Lower leg skin (tissue), 4 donors: ENCODE data around the gene PVR. TPM values are rescaled to one million over a fixed set of nuclear protein-coding genes. Genes with fewer than 3 reads are reported as not detected.
A peak's percentile ranks its signal among the peaks of the same experiment; 100 is the strongest.

Experiments used
- DNase-seq, 2 donors: peaks; one replicate each; pipeline ENCODE4 v3.0.0-alpha.2; 2019; ENCODE audit warnings: low spot score in 2 of 2
- H3K4me3 ChIP-seq: fragments of 200-600 bp; sonication (generic); 2 replicates; pipeline ENCODE4 v1.5.1; 2017; ENCODE audit warnings: mild to moderate bottlenecking, low read depth; ENCODE audit not compliant: poor library complexity, severe bottlenecking
- POLR2A ChIP-seq, 2 donors: fragments of 450-650 bp; IDR thresholded peaks; one replicate each; pipeline ENCODE4 v1.6.1; 2016 to 2017; ENCODE audit warnings: antibody characterized with exemption in 2 of 2, mild to moderate bottlenecking in 1 of 2, moderate library complexity in 1 of 2
- WGBS, 2 donors: methylation state at CpG; one replicate each; pipeline ENCODE4 v1.1.5; 2018; 5-methylcytosine and 5-hydroxymethylcytosine counted together
- intact Hi-C: fragments of 100-400 bp; cut with DNase I; formaldehyde crosslinking; loops from one replicate; pipeline ENCODE4 v1.15.0; 2023; ENCODE audit warnings: low total_unique reads
- total RNA-seq, 4 donors: library from RNA; depleted of rRNA; stranded (reverse); fragments of >200 nt; gene quantifications; one replicate each; pipeline ENCODE4 v1.1.0, GENCODE V29; 2016
- TF ChIP-seq, protein P1 (sequence below), 3 donors: fragments of 450-650 bp; IDR thresholded peaks; one replicate each; pipeline ENCODE4 v1.5.1; 2016; ENCODE audit warnings: antibody characterized with exemption in 3 of 3, mild to moderate bottlenecking in 3 of 3, moderate library complexity in 2 of 3

PVR gene
- total RNA-seq, 4 donors from 2014 or later: 9.9 to 14.3 (median 12.1) TPM

DNA sequence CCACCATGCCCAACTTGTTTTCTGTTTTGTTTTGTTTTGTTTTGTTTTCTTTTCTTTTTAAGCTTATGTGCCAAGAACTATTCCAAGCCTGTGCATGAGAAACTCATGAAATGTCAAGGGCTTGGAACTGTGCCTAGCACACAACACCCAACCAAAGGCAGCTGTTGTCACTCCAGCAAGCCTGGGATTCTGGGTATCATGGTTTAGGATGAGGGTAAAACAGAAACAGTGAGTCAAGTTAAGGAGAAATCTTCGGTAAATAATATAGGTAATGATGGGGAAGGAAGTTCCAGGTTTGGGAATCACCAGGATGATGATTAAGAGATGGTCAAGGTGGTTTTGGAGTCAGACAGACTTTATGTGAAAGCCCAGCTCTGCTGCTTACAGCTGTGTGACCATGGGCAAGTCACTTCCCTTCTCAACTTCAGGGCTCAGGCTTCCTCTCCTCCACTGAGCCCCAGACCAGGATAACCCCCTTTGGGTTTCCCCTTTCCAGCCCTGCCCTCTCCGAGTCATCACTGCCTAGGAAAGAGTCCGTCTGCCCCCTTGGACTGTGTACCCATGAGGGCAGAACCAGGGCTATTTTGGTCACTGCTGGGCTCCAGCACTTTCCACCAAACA, 5.0 kb downstream of the PVR start:
- 70 to 75% methylated on average over 3 of the region's 3 CpGs for WGBS, 2 donors
- H3K4me3 ChIP-seq: no peak overlapping the region
- DNase-seq: no peak
- intact Hi-C loops: no loop called here
- TF ChIP-seq POLR2A (IDR thresholded peaks at IDR 0.05): no peak
- TF ChIP-seq, protein P1, sequence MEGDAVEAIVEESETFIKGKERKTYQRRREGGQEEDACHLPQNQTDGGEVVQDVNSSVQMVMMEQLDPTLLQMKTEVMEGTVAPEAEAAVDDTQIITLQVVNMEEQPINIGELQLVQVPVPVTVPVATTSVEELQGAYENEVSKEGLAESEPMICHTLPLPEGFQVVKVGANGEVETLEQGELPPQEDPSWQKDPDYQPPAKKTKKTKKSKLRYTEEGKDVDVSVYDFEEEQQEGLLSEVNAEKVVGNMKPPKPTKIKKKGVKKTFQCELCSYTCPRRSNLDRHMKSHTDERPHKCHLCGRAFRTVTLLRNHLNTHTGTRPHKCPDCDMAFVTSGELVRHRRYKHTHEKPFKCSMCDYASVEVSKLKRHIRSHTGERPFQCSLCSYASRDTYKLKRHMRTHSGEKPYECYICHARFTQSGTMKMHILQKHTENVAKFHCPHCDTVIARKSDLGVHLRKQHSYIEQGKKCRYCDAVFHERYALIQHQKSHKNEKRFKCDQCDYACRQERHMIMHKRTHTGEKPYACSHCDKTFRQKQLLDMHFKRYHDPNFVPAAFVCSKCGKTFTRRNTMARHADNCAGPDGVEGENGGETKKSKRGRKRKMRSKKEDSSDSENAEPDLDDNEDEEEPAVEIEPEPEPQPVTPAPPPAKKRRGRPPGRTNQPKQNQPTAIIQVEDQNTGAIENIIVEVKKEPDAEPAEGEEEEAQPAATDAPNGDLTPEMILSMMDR (IDR thresholded peaks at IDR 0.05): no peak

DNA sequence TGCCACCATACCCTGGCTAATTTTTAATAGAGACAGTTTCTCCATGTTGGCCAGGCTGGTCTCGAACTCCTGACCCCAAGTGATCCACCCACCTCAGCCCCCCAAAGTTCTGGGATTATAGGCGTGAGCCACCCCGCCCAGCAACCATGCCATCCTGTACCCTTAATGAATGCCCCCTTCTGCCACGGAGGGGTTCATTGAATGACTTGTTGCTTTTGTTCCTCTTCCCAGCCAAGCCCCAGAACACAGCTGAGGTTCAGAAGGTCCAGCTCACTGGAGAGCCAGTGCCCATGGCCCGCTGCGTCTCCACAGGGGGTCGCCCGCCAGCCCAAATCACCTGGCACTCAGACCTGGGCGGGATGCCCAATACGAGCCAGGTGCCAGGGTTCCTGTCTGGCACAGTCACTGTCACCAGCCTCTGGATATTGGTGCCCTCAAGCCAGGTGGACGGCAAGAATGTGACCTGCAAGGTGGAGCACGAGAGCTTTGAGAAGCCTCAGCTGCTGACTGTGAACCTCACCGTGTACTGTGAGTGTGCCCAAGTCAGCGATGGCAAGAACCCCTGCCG, 6.0 kb downstream of the PVR start:
- intact Hi-C loops: no loop called here
- no peak for DNase-seq
- H3K4me3 ChIP-seq: no peak overlapping the region
- 88 to 94% methylated on average over 12 to 14 of the region's 15 CpGs for WGBS, 2 donors
- TF ChIP-seq POLR2A (IDR thresholded peaks at IDR 0.05): no peak
- TF ChIP-seq, protein P1 (IDR thresholded peaks at IDR 0.05): no peak

DNA sequence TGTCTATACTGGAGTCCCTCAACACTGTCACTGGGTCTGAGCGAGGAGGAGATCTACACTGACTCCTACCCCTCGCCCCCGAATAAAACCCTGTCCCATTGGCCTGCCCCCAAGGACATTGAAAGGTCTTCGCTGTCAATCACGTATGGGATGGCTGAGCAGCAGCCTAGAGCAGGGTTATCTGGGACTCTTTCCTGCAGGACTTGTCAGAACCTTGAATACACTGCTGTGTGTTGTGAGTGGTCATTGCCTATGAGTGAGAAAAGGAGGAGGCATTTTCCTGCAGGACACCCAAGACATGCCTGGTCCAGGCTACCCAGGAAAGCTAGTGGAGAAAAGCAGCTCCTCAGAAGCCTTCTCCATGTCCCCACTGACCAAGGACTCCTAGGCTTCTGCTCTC, 9.6 kb downstream of the PVR start:
- WGBS, 2 donors: 90 to 94% methylated on average over 5 of the region's 5 CpGs
- DNase-seq: no peak
- intact Hi-C loops: no loop called here
- no peak overlapping the region for H3K4me3 ChIP-seq
- TF ChIP-seq, protein P1 (IDR thresholded peaks at IDR 0.05): no peak
- TF ChIP-seq POLR2A (IDR thresholded peaks at IDR 0.05): no peak

DNA sequence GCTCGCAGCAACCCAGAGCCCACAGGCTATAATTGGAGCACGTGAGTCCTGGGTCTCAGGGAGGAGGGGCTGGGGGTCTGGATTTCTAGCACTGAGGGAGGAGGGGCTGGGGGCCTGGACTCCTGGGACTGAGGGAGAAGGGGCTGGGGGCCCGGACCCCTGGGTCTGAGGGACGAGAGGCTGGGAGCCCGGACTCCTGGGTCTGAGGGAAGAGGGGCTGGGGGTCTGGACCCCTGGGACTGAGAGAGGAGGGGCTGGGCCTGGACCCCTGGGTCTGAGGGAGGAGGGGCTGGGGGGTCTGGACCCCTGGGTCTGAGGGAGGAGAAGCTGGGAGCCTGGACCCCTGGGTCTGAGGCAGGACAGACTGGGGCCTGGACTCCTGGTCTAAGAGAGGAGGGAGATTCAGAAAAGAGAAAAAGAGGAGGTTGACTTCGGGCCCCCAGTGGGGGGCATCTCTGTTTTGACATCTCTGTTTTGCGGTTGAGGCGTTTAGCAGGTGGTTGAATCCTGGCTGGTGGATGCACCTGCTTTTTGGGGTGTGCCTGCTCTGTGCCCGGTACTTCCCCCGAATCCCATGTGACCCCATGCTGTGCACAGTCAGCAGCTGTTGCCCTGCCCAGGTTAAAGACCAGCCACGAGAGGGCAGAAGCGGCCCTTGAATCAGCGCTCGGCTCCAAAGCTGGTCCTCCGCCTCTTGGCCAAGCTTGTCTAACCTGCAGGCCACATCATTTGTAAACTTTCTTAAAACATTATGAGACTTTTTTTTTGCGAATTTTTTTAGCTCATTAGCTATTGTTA, 10.5 kb downstream of the PVR start:
- WGBS, 2 donors: 50 to 52% methylated on average over 16 of the region's 16 CpGs
- TF ChIP-seq POLR2A (IDR thresholded peaks at IDR 0.05): no peak
- TF ChIP-seq, protein P1 (IDR thresholded peaks at IDR 0.05): no peak
- no peak overlapping the region for H3K4me3 ChIP-seq
- peak; percentile 69 to 91 for DNase-seq
- intact Hi-C loops: no loop called here

DNA sequence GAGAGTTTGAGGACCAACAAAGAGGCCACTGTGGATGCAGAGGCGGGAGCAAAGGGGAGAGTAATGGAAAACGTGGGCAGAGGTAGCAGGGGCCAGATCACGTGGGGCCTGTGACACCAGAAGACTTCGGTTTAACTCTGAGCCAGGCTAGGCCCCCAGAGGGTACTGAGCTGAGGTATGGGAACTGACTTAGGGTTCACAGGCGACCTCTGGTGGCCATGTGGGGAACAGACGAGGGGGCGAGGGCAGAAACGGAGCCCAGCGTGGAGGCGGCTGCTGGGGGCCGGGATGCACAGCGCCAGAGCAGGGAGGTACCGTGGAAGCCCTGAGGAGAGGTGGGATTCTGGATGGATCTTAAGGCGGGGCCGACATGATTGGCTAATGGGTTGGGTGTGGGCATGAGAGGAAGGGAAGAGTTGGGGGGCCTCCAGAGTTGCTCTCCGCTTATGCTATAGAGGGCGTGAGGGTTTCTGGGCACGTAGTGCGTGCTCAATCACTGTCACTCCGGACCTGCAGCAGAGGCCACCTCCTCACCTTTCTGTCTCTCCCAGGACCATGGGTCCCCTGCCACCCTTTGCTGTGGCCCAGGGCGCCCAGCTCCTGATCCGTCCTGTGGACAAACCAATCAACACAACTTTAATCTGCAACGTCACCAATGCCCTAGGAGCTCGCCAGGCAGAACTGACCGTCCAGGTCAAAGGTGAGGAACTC, 13.7 kb downstream of the PVR start:
- WGBS, 2 donors: 42 to 45% methylated on average over 25 of the region's 25 CpGs
- TF ChIP-seq, protein P1 (IDR thresholded peaks at IDR 0.05): peak in 1 of 3 donors; percentile 85
- no peak for TF ChIP-seq POLR2A (IDR thresholded peaks at IDR 0.05)
- peak in 1 of 2 donors; percentile 89 for DNase-seq
- intact Hi-C loops: no loop called here
- no peak overlapping the region for H3K4me3 ChIP-seq
